PFSK-1 (cell line): ENCODE measurements around the gene FBXO38.

Source experiments
- FOXP2 ChIP-seq: optimal IDR thresholded peaks from 2 replicates; pipeline ENCODE3; 2011; ENCODE audit warnings: borderline replicate concordance, control low read depth, inconsistent platforms; ENCODE audit not compliant: insufficient read depth; ENCODE audit errors: extremely low read length, extremely low read depth
- POLR2AphosphoS5 ChIP-seq: IDR thresholded peaks from 2 replicates; pipeline ENCODE4 v1.6.1; 2012; ENCODE audit warnings: low read depth, mild to moderate bottlenecking, control low read depth, low read length, moderate library complexity
- REST ChIP-seq, 2 experiments: IDR thresholded peaks; 2 replicates each; pipeline versions ENCODE4 v1.6.1 to v1.8.0; 2011 to 2012; ENCODE audit warnings: low read depth in 2 of 2, low read length in 2 of 2, control low read depth in 1 of 2, inconsistent platforms in 1 of 2, mild to moderate bottlenecking in 1 of 2, moderate library complexity in 1 of 2; ENCODE audit not compliant: insufficient read depth in 1 of 2
- SIN3A ChIP-seq: IDR thresholded peaks from 2 replicates; pipeline ENCODE4 v1.6.1; 2012; ENCODE audit warnings: mild to moderate bottlenecking, low read length, moderate library complexity, borderline replicate concordance; ENCODE audit not compliant: insufficient read depth
- TAF1 ChIP-seq: IDR thresholded peaks from 2 replicates; pipeline ENCODE4 v1.6.1; 2012; ENCODE audit warnings: low read length, control low read depth, borderline replicate concordance; ENCODE audit not compliant: insufficient read depth

The FBXO38 gene

GRCh38 chr5:148446611-148447010 lies 62.9 kb downstream of the FBXO38 start:
- TF ChIP-seq TAF1 = no peak
- TF ChIP-seq FOXP2 = no peak
- TF ChIP-seq REST (IDR thresholded peaks at IDR 0.05; ENCODE audit: insufficient read depth in 1 of 2, low read depth in 2 of 2, low read length in 2 of 2) = no peak
- TF ChIP-seq SIN3A = no peak
- no peak for TF ChIP-seq POLR2AphosphoS5

- no peak for TF ChIP-seq TAF1
- TF ChIP-seq REST (IDR thresholded peaks at IDR 0.05; ENCODE audit: insufficient read depth in 1 of 2, low read depth in 2 of 2, low read length in 2 of 2) = no peak
- TF ChIP-seq SIN3A = no peak
- TF ChIP-seq POLR2AphosphoS5 = no peak
- TF ChIP-seq FOXP2 = no peak
Observed at GRCh38 chr5:148452499-148453193, 68.9 kb downstream of the FBXO38 start.

GRCh38 chr5:148454576-148454975 lies 70.8 kb downstream of the FBXO38 start:
- no peak for TF ChIP-seq REST (IDR thresholded peaks at IDR 0.05; ENCODE audit: insufficient read depth in 1 of 2, low read depth in 2 of 2, low read length in 2 of 2)

GRCh38 chr5:148455185-148455584 lies 71.4 kb downstream of the FBXO38 start:
- TF ChIP-seq REST (IDR thresholded peaks at IDR 0.05; ENCODE audit: insufficient read depth in 1 of 2, low read depth in 2 of 2, low read length in 2 of 2) = no peak
- no peak for TF ChIP-seq FOXP2
- TF ChIP-seq TAF1 = no peak
- no peak for TF ChIP-seq SIN3A
- TF ChIP-seq POLR2AphosphoS5 = no peak

- no peak for TF ChIP-seq POLR2AphosphoS5
- TF ChIP-seq SIN3A = no peak
- no peak for TF ChIP-seq TAF1
- no peak for TF ChIP-seq REST (IDR thresholded peaks at IDR 0.05; ENCODE audit: insufficient read depth in 1 of 2, low read depth in 2 of 2, low read length in 2 of 2)
- TF ChIP-seq FOXP2 = no peak
Observed at GRCh38 chr5:148457183-148457620, 73.4 kb downstream of the FBXO38 start.
